Peyer's patch (tissue), 4 donors: ENCODE measurements around the gene SAG. TPM values are rescaled to one million over a fixed set of nuclear protein-coding genes. Genes with fewer than 3 reads are reported as not detected.

Experiments
- DNase-seq, 3 donors: peaks; one replicate each; pipeline ENCODE4 v3.0.0-alpha.2; 2017 to 2019
- H3K27ac ChIP-seq, 4 donors: fragments of 200-600 bp; sonication (generic); one replicate each; pipeline ENCODE4 v1.5.1; 2016 to 2019
- H3K27me3 ChIP-seq, 2 donors: fragments of 200-600 bp; sonication (generic); one replicate each; pipeline ENCODE4 v1.5.1; 2019
- H3K36me3 ChIP-seq, 3 donors: fragments of 200-600 bp; sonication (generic); one replicate each; pipeline ENCODE4 v1.5.1; 2016 to 2019
- H3K4me1 ChIP-seq, 4 donors: fragments of 200-600 bp; sonication (generic); one replicate each; pipeline ENCODE4 v1.5.1; 2016 to 2019
- H3K4me3 ChIP-seq, 4 donors: fragments of 200-600 bp; sonication (generic); 1 replicate in 3 of 4; 2 replicates in 1 of 4; pipeline ENCODE4 v1.5.1; 2016 to 2019; ENCODE audit warnings: mild to moderate bottlenecking in 1 of 4
- H3K9me3 ChIP-seq, 4 donors: fragments of 200-600 bp; sonication (generic); one replicate each; pipeline ENCODE4 v1.5.1; 2016 to 2019; ENCODE audit warnings: mild to moderate bottlenecking in 1 of 4
- CTCF ChIP-seq, 6 experiments: fragments of 450-650 bp in 4 of 6; fragments of 200-600 bp in 2 of 6; sonication (generic) in 1 of 6; IDR thresholded peaks; one replicate each; pipeline ENCODE4 v1.5.1; 2017 to 2019; ENCODE audit warnings: antibody characterized with exemption in 6 of 6, mild to moderate bottlenecking in 3 of 6, moderate library complexity in 1 of 6
- POLR2A ChIP-seq, 2 donors: fragments of 450-650 bp; IDR thresholded peaks; one replicate each; pipeline ENCODE4 v1.5.1; 2017; ENCODE audit warnings: antibody characterized with exemption in 2 of 2, mild to moderate bottlenecking in 2 of 2, moderate library complexity in 2 of 2
- total RNA-seq, 4 donors: library from RNA; depleted of rRNA; stranded (reverse); fragments of >200 nt; gene quantifications; one replicate each; pipeline ENCODE4 v1.1.0, GENCODE V29; 2016

The SAG gene
- total RNA-seq, 4 donors from 2014 or later, result not detected

DNA sequence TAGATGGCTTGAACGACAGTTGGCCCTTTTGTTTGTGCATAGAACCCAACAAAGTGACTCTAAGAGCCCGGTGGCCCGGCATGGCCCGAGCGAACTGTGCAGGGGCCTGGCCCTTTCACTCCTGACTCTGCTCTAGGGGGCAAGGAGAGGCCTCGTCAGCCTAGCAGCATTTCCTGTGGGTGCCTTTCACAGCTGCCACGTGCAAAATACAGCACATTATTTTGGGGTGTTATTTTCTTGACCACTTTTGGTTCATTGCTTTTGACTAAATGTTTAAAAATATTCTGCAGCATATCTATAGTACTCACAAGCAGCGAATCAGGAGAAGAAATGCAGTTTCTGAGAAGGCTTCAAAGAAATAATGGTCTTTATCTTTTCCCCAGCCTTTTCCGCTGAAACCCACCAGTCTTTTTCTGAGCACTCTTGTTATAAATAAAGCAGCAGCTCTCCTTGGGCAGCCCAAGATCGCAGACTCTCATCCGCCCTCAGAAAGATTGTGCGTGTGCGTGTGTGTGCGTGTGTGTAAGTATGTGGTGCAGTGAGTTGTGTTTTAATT, 78.0 kb downstream of the SAG start:
- TF ChIP-seq CTCF (IDR thresholded peaks at IDR 0.05) (no peak), POLR2A (IDR thresholded peaks at IDR 0.05) (no peak)
- DNase-seq, result no peak
- peaks cover 0 to 26% (median 9%) of the 10 kb centered on the region in 4 donors for H3K4me1 ChIP-seq
- H3K9me3 ChIP-seq, result no peaks in the 10 kb centered on the region
- no peak overlapping the region for H3K4me3 ChIP-seq
- peaks cover 0 to 11% (median 0%) of the 10 kb centered on the region in 3 donors for H3K36me3 ChIP-seq
- H3K27me3 ChIP-seq, result no peaks in the 10 kb centered on the region
- H3K27ac ChIP-seq, result peak overlapping the region; percentile 37 to 76 (median 54)

DNA sequence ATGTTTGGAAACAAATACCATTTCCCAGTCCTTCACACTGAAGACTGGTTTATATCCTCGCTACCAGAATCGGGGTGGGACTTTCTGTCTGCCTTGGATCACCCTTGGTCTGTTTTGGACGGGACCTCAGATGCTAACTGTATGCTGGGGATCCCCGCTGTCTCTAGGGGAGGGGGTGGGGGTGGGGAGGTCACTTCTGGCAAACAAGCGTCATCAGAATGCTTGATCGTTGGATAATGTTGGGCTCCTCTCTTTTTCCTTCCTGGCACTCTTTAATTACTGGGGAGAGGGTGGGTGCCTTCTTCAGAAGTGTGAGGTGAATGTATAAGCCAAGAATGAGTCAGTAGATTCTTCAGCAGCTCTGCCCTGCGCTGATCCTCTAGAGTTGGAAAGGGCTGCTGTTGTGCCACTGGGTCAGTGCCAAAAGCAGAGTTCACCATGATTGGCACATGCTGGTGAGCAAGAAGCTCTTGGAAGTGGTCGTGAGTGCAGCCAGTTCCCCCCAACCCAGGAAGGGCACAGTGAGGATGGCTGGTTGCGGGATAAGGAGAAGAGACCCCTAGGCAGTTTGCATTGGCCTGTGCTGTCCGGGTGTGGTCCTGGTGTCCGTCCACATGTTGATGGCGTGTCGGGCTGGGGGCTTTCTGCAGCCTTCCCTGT, 78.9 kb downstream of the SAG start:
- H3K27me3 ChIP-seq, result no peaks in the 10 kb centered on the region
- peaks cover 0 to 19% (median 9%) of the 10 kb centered on the region in 4 donors for H3K4me1 ChIP-seq
- H3K4me3 ChIP-seq, result no peak overlapping the region
- H3K9me3 ChIP-seq, result no peaks in the 10 kb centered on the region
- TF ChIP-seq CTCF (IDR thresholded peaks at IDR 0.05), result no peak
- no peak for TF ChIP-seq POLR2A (IDR thresholded peaks at IDR 0.05)
- DNase-seq, result no peak
- peak overlapping the region; percentile 46 to 76 (median 60) for H3K27ac ChIP-seq
- peaks cover 0 to 15% (median 0%) of the 10 kb centered on the region in 3 donors for H3K36me3 ChIP-seq

GRCh38 chr2:233387225-233387624, 79.6 kb downstream of the SAG start:
- Histone ChIP-seq H3K4me1 (peaks cover 0 to 19% (median 9%) of the 10 kb centered on the region in 4 donors), H3K4me3 (no peak overlapping the region), H3K36me3 (peaks cover 0 to 19% (median 0%) of the 10 kb centered on the region in 3 donors), H3K27me3 (no peaks in the 10 kb centered on the region), H3K9me3 (no peaks in the 10 kb centered on the region), H3K27ac (peak overlapping the region; percentile 46 to 76 (median 60))
- no peak for DNase-seq
- TF ChIP-seq CTCF (IDR thresholded peaks at IDR 0.05), result no peak
- TF ChIP-seq POLR2A (IDR thresholded peaks at IDR 0.05), result no peak

DNA sequence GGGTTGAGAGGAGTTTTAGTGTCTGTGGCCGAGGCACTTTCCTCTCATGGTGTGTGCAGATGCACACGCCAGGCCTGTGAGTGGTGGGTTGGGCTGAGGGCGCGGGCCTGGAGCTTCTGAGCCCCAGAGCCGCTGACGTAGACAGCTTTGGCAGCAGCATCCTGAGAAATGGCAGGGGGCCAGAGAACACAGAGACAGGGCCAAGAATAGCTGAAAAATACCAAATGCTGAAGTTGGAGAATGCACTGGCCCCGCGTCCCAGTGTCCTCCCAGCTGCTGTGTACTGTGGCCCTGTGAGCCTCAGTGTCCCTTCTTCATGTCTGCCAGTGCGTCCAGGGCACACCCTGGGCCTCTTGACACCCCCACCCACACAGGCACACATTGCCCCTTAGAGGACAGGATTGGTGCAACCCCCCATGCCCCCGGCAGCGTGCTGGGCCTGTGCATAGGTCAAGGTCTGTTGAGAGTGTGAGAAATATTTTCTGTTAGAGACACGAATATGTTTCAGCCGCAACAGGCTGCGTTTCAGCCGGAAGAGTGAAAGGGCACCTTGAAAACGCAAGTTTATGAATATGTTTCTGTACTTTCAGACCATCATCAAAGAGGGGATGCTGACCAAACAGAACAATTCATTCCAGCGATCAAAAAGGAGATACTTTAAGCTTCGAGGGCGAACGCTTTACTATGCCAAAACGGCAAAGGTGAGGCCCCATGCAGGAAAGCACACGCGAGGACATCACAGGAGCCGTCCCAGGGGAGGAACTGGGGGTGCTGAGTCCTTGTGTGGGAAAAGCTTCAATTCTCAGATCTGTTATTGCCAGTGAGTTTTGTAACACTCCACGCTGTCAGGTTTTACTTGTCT, 80.3 kb downstream of the SAG start:
- no peaks in the 10 kb centered on the region for H3K9me3 ChIP-seq
- peaks cover 0 to 19% (median 9%) of the 10 kb centered on the region in 4 donors for H3K4me1 ChIP-seq
- H3K4me3 ChIP-seq, result no peak overlapping the region
- no peaks in the 10 kb centered on the region for H3K27me3 ChIP-seq
- peak overlapping the region; percentile 46 to 76 (median 60) for H3K27ac ChIP-seq
- H3K36me3 ChIP-seq, result peaks cover 0 to 19% (median 0%) of the 10 kb centered on the region in 3 donors
- TF ChIP-seq CTCF (IDR thresholded peaks at IDR 0.05), result no peak
- no peak for TF ChIP-seq POLR2A (IDR thresholded peaks at IDR 0.05)
- DNase-seq, result peak in 1 of 3 donors; percentile 80

DNA sequence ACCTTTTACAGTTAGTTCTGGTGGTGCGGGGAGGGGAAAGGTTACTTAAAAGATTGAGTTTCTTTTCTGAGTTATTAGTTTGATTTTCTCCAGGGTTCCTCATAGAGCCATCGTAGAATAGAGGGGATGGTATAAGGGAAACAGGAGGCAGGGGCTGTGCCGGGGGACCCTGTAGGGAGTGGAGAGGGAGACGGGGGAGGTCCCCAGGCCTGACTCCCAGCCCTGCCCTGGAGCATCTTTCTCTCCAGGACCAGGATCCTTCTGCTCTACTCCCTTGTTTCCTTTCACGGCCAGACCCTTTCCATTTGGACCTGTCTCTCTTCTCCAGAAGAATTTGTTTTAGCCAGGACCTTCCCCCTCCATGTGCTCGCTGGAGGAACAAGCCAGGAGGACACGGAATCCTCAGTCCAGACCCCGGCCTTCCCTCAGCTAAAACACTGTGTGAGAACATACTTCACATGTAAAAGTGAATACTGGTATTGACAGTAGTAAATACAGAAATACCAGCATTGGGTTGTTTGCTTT, 82.0 kb downstream of the SAG start:
- no peak for DNase-seq
- Histone ChIP-seq H3K27ac (peak overlapping the region in 1 of 4 donors; percentile 76), H3K36me3 (peaks cover 0 to 19% (median 0%) of the 10 kb centered on the region in 3 donors), H3K27me3 (no peaks in the 10 kb centered on the region), H3K9me3 (no peaks in the 10 kb centered on the region), H3K4me3 (no peak overlapping the region), H3K4me1 (peaks cover 0 to 17% (median 9%) of the 10 kb centered on the region in 4 donors)
- TF ChIP-seq CTCF (IDR thresholded peaks at IDR 0.05) (no peak), POLR2A (IDR thresholded peaks at IDR 0.05) (no peak)
